HAP-1 (cell line): ENCODE data around the gene PRC1.
"Not testable (repeated sequence)": the region's sequence is repeated elsewhere in the genome, so short reads cannot be mapped to it uniquely, and the experiment has no call there.

Experiments
- DNase-seq, 2 experiments: peaks; one replicate each; pipeline ENCODE4 v3.0.0-alpha.2; 2016 to 2020; ENCODE audit warnings: low spot score in 2 of 2
- H3K27me3 ChIP-seq: fragments of 250-450 bp; sonication (Bioruptor Pico); 2 replicates; pipeline ENCODE4 v1.5.1; 2020; ENCODE audit warnings: low read depth, mild to moderate bottlenecking, moderate library complexity
- H3K36me3 ChIP-seq: fragments of 250-450 bp; sonication (Bioruptor Pico); replicated peaks from 2 replicates; pipeline ENCODE4 v1.5.1; 2020; ENCODE audit warnings: mild to moderate bottlenecking
- H3K4me1 ChIP-seq: fragments of 250-450 bp; sonication (Bioruptor Pico); 2 replicates; pipeline ENCODE4 v1.5.1; 2020; ENCODE audit warnings: mild to moderate bottlenecking
- H3K4me3 ChIP-seq: fragments of 250-450 bp; sonication (Bioruptor Pico); 2 replicates; pipeline ENCODE4 v1.5.1; 2020; ENCODE audit warnings: mild to moderate bottlenecking, moderate library complexity
- H3K9me3 ChIP-seq: fragments of 250-450 bp; sonication (Bioruptor Pico); 2 replicates; pipeline ENCODE4 v1.5.1; 2020; ENCODE audit warnings: mild to moderate bottlenecking, moderate library complexity
- in situ Hi-C: fragments of 300-500 bp; cut with MboI; formaldehyde crosslinking; loops from 3 replicates; pipeline ENCODE4 v1.14.3; 2020; ENCODE audit warnings: low sequenced_read_pairs, inconsistent platforms, mixed read lengths

PRC1 gene

GRCh38 chr15:90931575-90931827, 62.8 kb downstream of the PRC1 start:
- Histone ChIP-seq H3K36me3 (no peaks in the 10 kb centered on the region), H3K4me3 (peak overlapping the region; percentile 84), H3K27me3 (no peaks in the 10 kb centered on the region), H3K9me3 (no peaks in the 10 kb centered on the region), H3K4me1 (peaks cover 33% of the 10 kb centered on the region)
- in situ Hi-C loops: no loop called here
- DNase-seq: no peak

- in situ Hi-C loops: no loop called here
- Histone ChIP-seq H3K27me3 (no peaks in the 10 kb centered on the region), H3K9me3 (no peaks in the 10 kb centered on the region), H3K4me3 (peak overlapping the region; percentile 84), H3K36me3 (no peaks in the 10 kb centered on the region), H3K4me1 (peaks cover 28% of the 10 kb centered on the region)
- peak in 1 of 2 experiments; percentile 26 for DNase-seq
Measured at GRCh38 chr15:90930861-90931574, 63.3 kb downstream of the PRC1 start.

- Histone ChIP-seq H3K36me3 (no peaks in the 10 kb centered on the region), H3K27me3 (no peaks in the 10 kb centered on the region), H3K9me3 (no peaks in the 10 kb centered on the region), H3K4me3 (peak overlapping the region; percentile 55), H3K4me1 (peaks cover 22% of the 10 kb centered on the region)
- DNase-seq: no peak
- in situ Hi-C loops: no loop called here
Measured at GRCh38 chr15:90929246-90930019, 64.9 kb downstream of the PRC1 start.

- H3K9me3 ChIP-seq, H3K4me3 ChIP-seq, in situ Hi-C loops, DNase-seq, H3K36me3 ChIP-seq, H3K27me3 ChIP-seq: not testable (repeated sequence)
- H3K4me1 ChIP-seq: peaks cover 18% of the 10 kb centered on the region
Measured at GRCh38 chr15:90928106-90928505, 66.2 kb downstream of the PRC1 start.

DNA sequence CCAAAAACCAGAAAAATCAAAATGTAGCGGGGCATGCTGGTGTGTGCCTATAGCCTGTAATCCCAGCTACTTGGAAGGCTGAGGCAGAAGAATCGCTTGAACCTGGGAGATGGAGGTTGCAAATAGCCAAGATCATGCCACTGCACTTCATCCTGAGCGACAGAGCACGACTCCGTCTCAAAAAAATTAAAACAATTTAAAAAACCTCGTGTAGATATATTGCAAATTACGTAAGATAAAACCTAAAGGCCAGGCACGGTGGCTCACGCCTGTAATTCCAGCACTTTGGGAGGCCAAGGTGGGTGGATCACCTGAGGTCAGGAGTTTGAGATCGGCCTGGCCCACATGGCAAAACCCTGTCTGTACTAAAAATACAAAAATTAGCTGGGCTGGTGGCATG, 67.6 kb downstream of the PRC1 start:
- in situ Hi-C loops, H3K27me3 ChIP-seq, H3K36me3 ChIP-seq, DNase-seq, H3K9me3 ChIP-seq, H3K4me3 ChIP-seq: not testable (repeated sequence)
- peaks cover 15% of the 10 kb centered on the region for H3K4me1 ChIP-seq

- Histone ChIP-seq H3K36me3 (peaks cover 22% of the 10 kb centered on the region), H3K9me3 (no peaks in the 10 kb centered on the region), H3K27me3 (no peaks in the 10 kb centered on the region), H3K4me3 (no peak overlapping the region), H3K4me1 (peaks cover 6% of the 10 kb centered on the region; the same call in 1 of the 2 replicates)
- no peak for DNase-seq
- in situ Hi-C loops: no loop called here
Measured at GRCh38 chr15:90924375-90924774, 70.0 kb downstream of the PRC1 start.

DNA sequence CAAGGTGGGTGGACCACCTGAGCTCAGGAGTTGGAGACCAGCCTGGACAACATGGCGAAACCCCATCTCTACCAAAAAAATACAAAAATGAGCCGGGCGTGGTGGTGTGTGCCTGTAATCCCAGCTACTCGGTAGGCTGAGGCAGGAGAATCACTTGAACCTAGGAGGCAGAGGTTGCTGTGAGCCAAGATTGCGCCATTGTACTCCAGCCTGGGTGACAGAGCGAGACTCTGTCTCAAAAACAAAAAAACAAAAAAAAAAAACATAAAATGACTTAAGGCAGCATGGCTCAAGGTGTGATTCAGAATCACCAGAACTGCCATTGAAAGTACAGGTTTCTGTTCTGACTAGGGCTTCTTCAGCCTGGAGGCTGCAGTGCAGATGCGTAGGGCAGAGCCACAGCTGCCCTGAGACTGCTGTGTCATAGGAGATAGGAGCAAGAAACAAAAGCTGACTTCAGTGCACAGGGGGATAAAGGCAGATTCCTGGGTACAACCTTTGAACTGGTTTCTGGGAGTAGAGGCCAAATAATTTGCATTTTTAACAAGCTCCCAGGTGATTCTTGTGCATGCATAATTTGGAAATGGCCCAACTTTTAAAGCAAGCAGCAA, 71.5 kb downstream of the PRC1 start:
- DNase-seq, H3K27me3 ChIP-seq, H3K4me1 ChIP-seq, H3K4me3 ChIP-seq, H3K9me3 ChIP-seq, in situ Hi-C loops: not testable (repeated sequence)
- peaks cover 38% of the 10 kb centered on the region for H3K36me3 ChIP-seq

DNA sequence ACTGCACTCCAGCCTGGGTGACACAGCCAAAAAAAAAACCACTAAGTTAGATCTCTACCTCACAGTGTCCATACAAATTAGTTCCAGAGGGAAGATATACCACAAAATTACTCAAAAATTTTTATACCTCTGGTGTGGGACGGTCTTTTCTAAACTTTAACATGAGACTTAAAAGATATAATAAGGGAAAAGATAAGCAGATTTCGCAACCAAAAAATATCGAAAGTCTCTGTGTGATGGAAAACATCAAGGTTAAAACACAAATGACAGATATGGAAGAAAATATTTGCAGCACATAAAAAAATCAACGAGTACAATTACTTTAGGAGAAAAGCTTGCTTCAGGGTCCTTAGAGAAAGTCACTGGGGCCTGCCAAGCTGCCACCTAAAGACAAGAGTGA, 72.4 kb downstream of the PRC1 start:
- Histone ChIP-seq H3K4me3 (no peak overlapping the region), H3K27me3 (no peaks in the 10 kb centered on the region), H3K36me3 (peaks cover 47% of the 10 kb centered on the region), H3K4me1 (no peaks in the 10 kb centered on the region), H3K9me3 (no peaks in the 10 kb centered on the region)
- no peak for DNase-seq
- in situ Hi-C loops: no loop called here

DNA sequence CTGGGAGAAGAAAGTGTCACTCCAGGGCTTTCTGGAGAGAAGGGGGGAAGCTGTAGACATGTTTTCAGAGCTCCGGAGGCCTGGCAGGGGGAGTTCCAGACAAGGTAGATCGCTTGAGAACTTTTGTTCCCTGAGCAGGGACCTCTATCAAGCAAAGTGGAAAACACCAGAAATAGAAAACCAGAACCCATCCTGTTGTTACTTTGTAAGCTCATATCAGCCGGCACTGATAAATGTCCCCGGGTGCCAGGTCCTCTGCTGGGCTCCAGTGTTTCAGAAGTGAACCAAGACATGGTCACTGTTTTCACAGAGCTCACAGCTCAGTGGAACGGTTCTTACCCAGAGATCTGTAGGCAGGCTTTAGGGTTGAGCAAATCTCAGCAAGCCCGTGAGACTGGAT, 75.5 kb downstream of the PRC1 start:
- in situ Hi-C loops: no loop called here
- no peaks in the 10 kb centered on the region for H3K27me3 ChIP-seq
- no peak overlapping the region for H3K4me3 ChIP-seq
- no peaks in the 10 kb centered on the region for H3K9me3 ChIP-seq
- no peak for DNase-seq
- peaks cover 63% of the 10 kb centered on the region for H3K36me3 ChIP-seq
- H3K4me1 ChIP-seq: no peaks in the 10 kb centered on the region

GRCh38 chr15:90918034-90918788, 76.1 kb downstream of the PRC1 start:
- DNase-seq: no peak
- Histone ChIP-seq H3K27me3 (no peaks in the 10 kb centered on the region), H3K4me3 (no peak overlapping the region), H3K4me1 (no peaks in the 10 kb centered on the region), H3K9me3 (no peaks in the 10 kb centered on the region), H3K36me3 (peaks cover 69% of the 10 kb centered on the region)
- in situ Hi-C loops: no loop called here

DNA sequence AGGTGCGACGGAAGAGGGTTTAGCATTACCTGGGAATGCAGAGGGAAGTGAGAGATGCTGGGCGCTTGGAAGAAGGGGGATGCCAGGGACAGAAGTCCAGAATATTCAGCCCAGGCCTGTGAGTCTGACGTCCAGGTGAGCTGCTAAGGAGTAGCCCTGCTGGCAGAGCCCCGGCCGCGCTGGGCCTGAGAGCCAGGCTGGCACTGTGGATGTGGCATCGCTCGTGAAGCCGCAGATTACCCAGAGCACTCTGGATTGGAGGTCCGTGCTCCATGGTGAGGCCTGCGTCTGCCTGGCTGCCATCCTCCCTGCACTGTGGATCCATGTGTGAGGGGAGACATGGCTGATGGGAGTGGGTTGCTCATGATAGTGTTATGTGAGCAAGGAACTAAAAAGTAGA, 76.8 kb downstream of the PRC1 start:
- no peak overlapping the region for H3K4me3 ChIP-seq
- in situ Hi-C loops: no loop called here
- peaks cover 74% of the 10 kb centered on the region for H3K36me3 ChIP-seq
- no peaks in the 10 kb centered on the region for H3K27me3 ChIP-seq
- no peak for DNase-seq
- no peaks in the 10 kb centered on the region for H3K9me3 ChIP-seq
- no peaks in the 10 kb centered on the region for H3K4me1 ChIP-seq

GRCh38 chr15:90916461-90916860, 77.9 kb downstream of the PRC1 start:
- no peak overlapping the region for H3K4me3 ChIP-seq
- no peaks in the 10 kb centered on the region for H3K4me1 ChIP-seq
- no peaks in the 10 kb centered on the region for H3K27me3 ChIP-seq
- peaks cover 83% of the 10 kb centered on the region for H3K36me3 ChIP-seq
- DNase-seq: no peak
- H3K9me3 ChIP-seq: no peaks in the 10 kb centered on the region
- in situ Hi-C loops: no loop called here
